ENCODE measurements around the gene RASL10A. TPM values are rescaled to one million over a fixed set of nuclear protein-coding genes. Genes with fewer than 3 reads are reported as not detected.

RASL10A gene
- total RNA-seq, 1 experiment from 2014 or later = 0.82 TPM

GRCh38 chr22:29305836-29306174 lies 9.7 kb downstream of the RASL10A start:
- no peak for DNase-seq (ENCODE audit: unreplicated experiment)
- ChIA-PET CTCF (interaction anchor here (0.5 to 1.4 kb wide), 6 partner anchors 8 to 68 kb away, joined by 3 to 7 read pairs (median 4); no protein-coding TSS in a partner anchor), POLR2A (interaction anchor here (0.7 to 3.1 kb wide), 10 partner anchors 11 to 83 kb away, joined by 3 to 10 read pairs (median 4); partner anchors contain the start of genes AP1B1 and EWSR1)
- Mint-ChIP-seq H3K36me3 (ENCODE audit: insufficient read depth, unreplicated experiment) (peaks cover 10% of the 10 kb centered on the region), H3K27me3 (ENCODE audit: insufficient read depth, unreplicated experiment) (no peaks in the 10 kb centered on the region), H3K27ac (ENCODE audit: low read depth, unreplicated experiment) (no peak overlapping the region), H3K4me1 (ENCODE audit: insufficient read depth, unreplicated experiment) (peaks cover 19% of the 10 kb centered on the region), H3K4me3 (ENCODE audit: unreplicated experiment) (peak overlapping the region; percentile 88), H3K9me3 (ENCODE audit: unreplicated experiment) (no peaks in the 10 kb centered on the region)
- intact Hi-C loops (cut with micrococcal nuclease) = loop anchor here (1.0 to 10.0 kb wide), 3 partner anchors 38 to 79 kb away; partner anchors contain the start of gene AP1B1
- BruUV-seq (replicated peaks) = no TSS peak
- no peak for TF ChIP-seq CTCF (IDR thresholded peaks at IDR 0.05; ENCODE audit: unreplicated experiment)

GRCh38 chr22:29302681-29303465 lies 12.6 kb downstream of the RASL10A start:
- intact Hi-C loops (cut with micrococcal nuclease) = loop anchor here (10.0 kb wide), 1 partner anchor 82 kb away; the partner anchor contains the start of gene AP1B1
- Mint-ChIP-seq H3K36me3 (ENCODE audit: insufficient read depth, unreplicated experiment) (peaks cover 33% of the 10 kb centered on the region), H3K27ac (ENCODE audit: low read depth, unreplicated experiment) (no peak overlapping the region), H3K27me3 (ENCODE audit: insufficient read depth, unreplicated experiment) (no peaks in the 10 kb centered on the region), H3K9me3 (ENCODE audit: unreplicated experiment) (no peaks in the 10 kb centered on the region), H3K4me3 (ENCODE audit: unreplicated experiment) (no peak overlapping the region), H3K4me1 (ENCODE audit: insufficient read depth, unreplicated experiment) (peaks cover 7% of the 10 kb centered on the region)
- no peak for TF ChIP-seq CTCF (IDR thresholded peaks at IDR 0.05; ENCODE audit: unreplicated experiment)
- DNase-seq (ENCODE audit: unreplicated experiment) = peak; percentile 23
- POLR2A ChIA-PET = interaction anchor here (0.6 to 1.0 kb wide), 2 partner anchors 10 to 41 kb away, joined by 3 to 4 read pairs; no protein-coding TSS in a partner anchor
- no TSS peak for BruUV-seq (replicated peaks)
- CTCF ChIA-PET = interaction anchor here (1.2 kb wide), 1 partner anchor 56 kb away, joined by 3 read pairs; no protein-coding TSS in a partner anchor

GRCh38 chr22:29302402-29302680 lies 13.2 kb downstream of the RASL10A start:
- no peak overlapping the region for H3K27ac Mint-ChIP-seq (ENCODE audit: low read depth, unreplicated experiment)
- H3K4me1 Mint-ChIP-seq (ENCODE audit: insufficient read depth, unreplicated experiment) = peaks cover 7% of the 10 kb centered on the region
- no peaks in the 10 kb centered on the region for H3K9me3 Mint-ChIP-seq (ENCODE audit: unreplicated experiment)
- H3K36me3 Mint-ChIP-seq (ENCODE audit: insufficient read depth, unreplicated experiment) = peaks cover 38% of the 10 kb centered on the region
- no peak for TF ChIP-seq CTCF (IDR thresholded peaks at IDR 0.05; ENCODE audit: unreplicated experiment)
- POLR2A ChIA-PET = no interaction called here
- BruUV-seq (replicated peaks) = no TSS peak
- H3K4me3 Mint-ChIP-seq (ENCODE audit: unreplicated experiment) = no peak overlapping the region
- DNase-seq (ENCODE audit: unreplicated experiment) = no peak
- intact Hi-C loops (cut with micrococcal nuclease) = loop anchor here (10.0 kb wide), 1 partner anchor 82 kb away; the partner anchor contains the start of gene AP1B1
- H3K27me3 Mint-ChIP-seq (ENCODE audit: insufficient read depth, unreplicated experiment) = no peaks in the 10 kb centered on the region
- CTCF ChIA-PET = no interaction called here

- H3K9me3 Mint-ChIP-seq (ENCODE audit: unreplicated experiment) = no peaks in the 10 kb centered on the region
- ChIA-PET CTCF (interaction anchor here (0.7 kb wide), 1 partner anchor 293 kb away, joined by 5 read pairs; no protein-coding TSS in a partner anchor), POLR2A (interaction anchor here (0.7 to 1.6 kb wide), 4 partner anchors 11 to 759 kb away, joined by 3 to 5 read pairs (median 4); partner anchors contain the start of gene AP1B1)
- no peak overlapping the region for H3K4me3 Mint-ChIP-seq (ENCODE audit: unreplicated experiment)
- H3K36me3 Mint-ChIP-seq (ENCODE audit: insufficient read depth, unreplicated experiment) = peaks cover 43% of the 10 kb centered on the region
- no TSS peak for BruUV-seq (replicated peaks)
- peaks cover 7% of the 10 kb centered on the region for H3K4me1 Mint-ChIP-seq (ENCODE audit: insufficient read depth, unreplicated experiment)
- no peak for DNase-seq (ENCODE audit: unreplicated experiment)
- no peak for TF ChIP-seq CTCF (IDR thresholded peaks at IDR 0.05; ENCODE audit: unreplicated experiment)
- no peaks in the 10 kb centered on the region for H3K27me3 Mint-ChIP-seq (ENCODE audit: insufficient read depth, unreplicated experiment)
- no peak overlapping the region for H3K27ac Mint-ChIP-seq (ENCODE audit: low read depth, unreplicated experiment)
- intact Hi-C loops (cut with micrococcal nuclease) = loop anchor here (10.0 kb wide), 1 partner anchor 83 kb away; the partner anchor contains the start of gene AP1B1
Observed at GRCh38 chr22:29301716-29302401, 13.6 kb downstream of the RASL10A start.
